ENCODE results near the gene BCAS1. TPM values are rescaled to one million over a fixed set of nuclear protein-coding genes. Genes with fewer than 3 reads are reported as not detected.

Gene BCAS1
- total RNA-seq, 1 experiment from 2014 or later, result 3.1 TPM

GRCh38 chr20:53915446-53916172, 154.8 kb downstream of the BCAS1 start:
- BruUV-seq (replicated peaks), result no TSS peak
- peak; percentile 60; the same call in 1 of the 2 replicates for TF ChIP-seq POLR2AphosphoS5 (IDR thresholded peaks at IDR 0.05; ENCODE audit: low read depth, low read length)
- TF ChIP-seq, protein P1, sequence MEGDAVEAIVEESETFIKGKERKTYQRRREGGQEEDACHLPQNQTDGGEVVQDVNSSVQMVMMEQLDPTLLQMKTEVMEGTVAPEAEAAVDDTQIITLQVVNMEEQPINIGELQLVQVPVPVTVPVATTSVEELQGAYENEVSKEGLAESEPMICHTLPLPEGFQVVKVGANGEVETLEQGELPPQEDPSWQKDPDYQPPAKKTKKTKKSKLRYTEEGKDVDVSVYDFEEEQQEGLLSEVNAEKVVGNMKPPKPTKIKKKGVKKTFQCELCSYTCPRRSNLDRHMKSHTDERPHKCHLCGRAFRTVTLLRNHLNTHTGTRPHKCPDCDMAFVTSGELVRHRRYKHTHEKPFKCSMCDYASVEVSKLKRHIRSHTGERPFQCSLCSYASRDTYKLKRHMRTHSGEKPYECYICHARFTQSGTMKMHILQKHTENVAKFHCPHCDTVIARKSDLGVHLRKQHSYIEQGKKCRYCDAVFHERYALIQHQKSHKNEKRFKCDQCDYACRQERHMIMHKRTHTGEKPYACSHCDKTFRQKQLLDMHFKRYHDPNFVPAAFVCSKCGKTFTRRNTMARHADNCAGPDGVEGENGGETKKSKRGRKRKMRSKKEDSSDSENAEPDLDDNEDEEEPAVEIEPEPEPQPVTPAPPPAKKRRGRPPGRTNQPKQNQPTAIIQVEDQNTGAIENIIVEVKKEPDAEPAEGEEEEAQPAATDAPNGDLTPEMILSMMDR (IDR thresholded peaks at IDR 0.05), result peak; percentile 92
- peak; percentile 78 for TF ChIP-seq TCF7L2 (IDR thresholded peaks at IDR 0.05; ENCODE audit: low read depth, low read length)
- no peak for TF ChIP-seq SIN3A (IDR thresholded peaks at IDR 0.05; ENCODE audit: borderline replicate concordance, insufficient read depth, low read depth, low read length)
- no peak for TF ChIP-seq REST (IDR thresholded peaks at IDR 0.05; ENCODE audit: insufficient read depth in 1 of 2, low read depth in 2 of 2, low read length in 1 of 2)
- Histone ChIP-seq H3K36me3 (ENCODE audit: control insufficient read depth, insufficient read depth, low read length) (no peaks in the 10 kb centered on the region), H3K9me3 (ENCODE audit: control insufficient read depth, insufficient read depth, low read depth, low read length) (no peaks in the 10 kb centered on the region), H3K4me1 (ENCODE audit: control insufficient read depth, insufficient read depth, low read length) (peaks cover 60% of the 10 kb centered on the region), H3K27ac (ENCODE audit: low read length) (peak overlapping the region; percentile 100), H3K27me3 (ENCODE audit: control insufficient read depth, insufficient read depth, low read length) (no peaks in the 10 kb centered on the region), H3K4me3 (ENCODE audit: low read depth in 2 of 2, low read length in 2 of 2) (peak overlapping the region; percentile 26 to 63)
- peak; percentile 95 for DNase-seq (ENCODE audit: low read depth, low spot score)
- ATAC-seq, result peak; percentile 88
- in situ Hi-C loops (cut with HindIII; ENCODE audit: low pct_unique_long_range_greater_than_20kb, low sequenced_read_pairs) (no loop called here), intact Hi-C loops (cut with micrococcal nuclease; ENCODE audit: unreplicated experiment) (loop anchor here (2.0 to 10.0 kb wide), 4 partner anchors 25 to 321 kb away; partner anchors contain the start of gene ZNF217)
- CTCF ChIA-PET, result interaction anchor here (0.5 to 2.3 kb wide), 9 partner anchors 11 to 144 kb away, joined by 3 to 8 read pairs (median 6); no protein-coding TSS in a partner anchor
- POLR2A ChIA-PET, result interaction anchor here (0.6 to 1.4 kb wide), 12 partner anchors 16 to 513 kb away, joined by 3 to 9 read pairs (median 5); no protein-coding TSS in a partner anchor

GRCh38 chr20:53914781-53915445, 155.5 kb downstream of the BCAS1 start:
- no peaks in the 10 kb centered on the region for H3K36me3 ChIP-seq (ENCODE audit: control insufficient read depth, insufficient read depth, low read length)
- ATAC-seq, result peak; percentile 29
- peak overlapping the region; percentile 26 to 63; a peak in 3 of 4 replicates for H3K4me3 ChIP-seq (ENCODE audit: low read depth in 2 of 2, low read length in 2 of 2)
- intact Hi-C loops (cut with micrococcal nuclease; ENCODE audit: unreplicated experiment), result loop anchor here (10.0 kb wide), 2 partner anchors 160 to 320 kb away; partner anchors contain the start of gene ZNF217
- TSS peak; percentile 73 for BruUV-seq (replicated peaks)
- no peaks in the 10 kb centered on the region for H3K27me3 ChIP-seq (ENCODE audit: control insufficient read depth, insufficient read depth, low read length)
- ChIA-PET POLR2A (interaction anchor here (0.6 to 1.4 kb wide), 9 partner anchors 16 to 221 kb away, joined by 3 to 10 read pairs (median 7); no protein-coding TSS in a partner anchor), CTCF (interaction anchor here (0.5 to 2.3 kb wide), 5 partner anchors 15 to 335 kb away, joined by 6 to 8 read pairs (median 6); no protein-coding TSS in a partner anchor)
- H3K27ac ChIP-seq (ENCODE audit: low read length), result peak overlapping the region; percentile 100
- TF ChIP-seq SIN3A (IDR thresholded peaks at IDR 0.05; ENCODE audit: borderline replicate concordance, insufficient read depth, low read depth, low read length) (no peak), POLR2AphosphoS5 (IDR thresholded peaks at IDR 0.05; ENCODE audit: low read depth, low read length) (0 out of 2 replicates have a peak, but pooled peaks have one; percentile 10), REST (IDR thresholded peaks at IDR 0.05; ENCODE audit: insufficient read depth in 1 of 2, low read depth in 2 of 2, low read length in 1 of 2) (no peak)
- TF ChIP-seq, protein P1 (IDR thresholded peaks at IDR 0.05), result no peak
- H3K4me1 ChIP-seq (ENCODE audit: control insufficient read depth, insufficient read depth, low read length), result peaks cover 60% of the 10 kb centered on the region
- no peaks in the 10 kb centered on the region for H3K9me3 ChIP-seq (ENCODE audit: control insufficient read depth, insufficient read depth, low read depth, low read length)
- in situ Hi-C loops (cut with HindIII; ENCODE audit: low pct_unique_long_range_greater_than_20kb, low sequenced_read_pairs), result no loop called here
- no peak for DNase-seq (ENCODE audit: low read depth, low spot score)

Measured in Panc1 (cell line).